Activated CD8-positive, alpha-beta memory T cell treated with anti-CD3 and anti-CD28 coated beads for 4 hours (primary cell): Measurements from ENCODE around the gene CACFD1.

Experiments used
- DNase-seq, 2 donors: peaks; one replicate each; pipeline ENCODE4 v3.0.0-alpha.2; 2020; ENCODE audit warnings: low read depth in 2 of 2

CACFD1 gene

GRCh38 chr9:133464638-133465037 is 4.9 kb downstream of the CACFD1 start:
- no peak for DNase-seq

GRCh38 chr9:133465984-133466383 is 6.2 kb downstream of the CACFD1 start:
- no peak for DNase-seq

- DNase-seq, result no peak
These were observed 7.3 kb downstream of the CACFD1 start for GRCh38 chr9:133467101-133467500.

- DNase-seq, result no peak
These were observed 8.6 kb downstream of the CACFD1 start for GRCh38 chr9:133468374-133468773.

- DNase-seq, result no peak
These were observed 9.1 kb downstream of the CACFD1 start for GRCh38 chr9:133468777-133469421.

- no peak for DNase-seq
These were observed 10.7 kb downstream of the CACFD1 start for GRCh38 chr9:133470427-133470924.

- no peak for DNase-seq
These were observed 11.2 kb downstream of the CACFD1 start for GRCh38 chr9:133470988-133471387.

- no peak for DNase-seq
These were observed 11.9 kb downstream of the CACFD1 start for GRCh38 chr9:133471551-133472276.

- DNase-seq, result no peak
These were observed 12.5 kb downstream of the CACFD1 start for GRCh38 chr9:133472277-133472645.

- DNase-seq, result no peak
These were observed 13.1 kb downstream of the CACFD1 start for GRCh38 chr9:133472753-133473378.

- no peak for DNase-seq
These were observed 14.0 kb downstream of the CACFD1 start for GRCh38 chr9:133473743-133474142.

- DNase-seq, result no peak
These were observed 14.4 kb downstream of the CACFD1 start for GRCh38 chr9:133474215-133474614.

- DNase-seq, result no peak
These were observed 15.1 kb downstream of the CACFD1 start for GRCh38 chr9:133474853-133475252.

GRCh38 chr9:133475292-133476012 is 15.7 kb downstream of the CACFD1 start:
- DNase-seq, result no peak

- no peak for DNase-seq
These were observed 16.5 kb downstream of the CACFD1 start for GRCh38 chr9:133476036-133476931.

GRCh38 chr9:133476941-133477340 is 17.2 kb downstream of the CACFD1 start:
- DNase-seq, result no peak

- no peak for DNase-seq
These were observed 17.7 kb downstream of the CACFD1 start for GRCh38 chr9:133477461-133477860.

- DNase-seq, result no peak
These were observed 18.4 kb downstream of the CACFD1 start for GRCh38 chr9:133477992-133478850.

- peak; percentile 63 for DNase-seq
These were observed 19.3 kb downstream of the CACFD1 start, which contains the start of gene SLC2A6 for GRCh38 chr9:133478851-133479711. SLC2A6 (minus strand) TSS chr9:133479099; CDS start chr9:133479059, 40 bp downstream.
